ENCODE data around the gene MKNK2. TPM values are rescaled to one million over a fixed set of nuclear protein-coding genes. Genes with fewer than 3 reads are reported as not detected.
A peak's percentile ranks its signal among the peaks of the same experiment; 100 is the strongest.

Gene MKNK2
- total RNA-seq, 2 experiments from 2014 or later, result 155 to 157 TPM

- peaks cover 37% of the 10 kb centered on the region for H3K4me1 Mint-ChIP-seq (ENCODE audit: low read depth)
- CTCF ChIA-PET, result interaction anchor here (0.7 kb wide), 1 partner anchor 72 kb away, joined by 3 read pairs; no protein-coding TSS in a partner anchor
- H3K27ac Mint-ChIP-seq, result peak overlapping the region; percentile 36
- no peaks in the 10 kb centered on the region for H3K27me3 Mint-ChIP-seq (ENCODE audit: low read depth)
- H3K4me3 Mint-ChIP-seq, result no peak overlapping the region
- intact Hi-C loops (cut with micrococcal nuclease), result no loop called here
- no peak for DNase-seq
- H3K36me3 Mint-ChIP-seq (ENCODE audit: low read depth), result peaks cover 57% of the 10 kb centered on the region
- H3K9me3 Mint-ChIP-seq, result no peaks in the 10 kb centered on the region
Measured at GRCh38 chr19:2077833-2078619, 27.0 kb upstream of the MKNK2 start.

GRCh38 chr19:2077398-2077797, 26.4 kb upstream of the MKNK2 start:
- Mint-ChIP-seq H3K36me3 (ENCODE audit: low read depth) (peaks cover 55% of the 10 kb centered on the region), H3K27ac (peak overlapping the region; percentile 36), H3K4me3 (no peak overlapping the region), H3K9me3 (no peaks in the 10 kb centered on the region), H3K27me3 (ENCODE audit: low read depth) (no peaks in the 10 kb centered on the region), H3K4me1 (ENCODE audit: low read depth) (peaks cover 32% of the 10 kb centered on the region)
- no peak for DNase-seq
- intact Hi-C loops (cut with micrococcal nuclease), result no loop called here
- CTCF ChIA-PET, result interaction anchor here (0.7 kb wide), 1 partner anchor 71 kb away, joined by 3 read pairs; no protein-coding TSS in a partner anchor

GRCh38 chr19:2076526-2076944, 25.5 kb upstream of the MKNK2 start:
- CTCF ChIA-PET, result interaction anchor here (0.5 to 0.7 kb wide), 3 partner anchors 27 to 281 kb away, joined by 3 read pairs; no protein-coding TSS in a partner anchor
- peaks cover 27% of the 10 kb centered on the region for H3K4me1 Mint-ChIP-seq (ENCODE audit: low read depth)
- intact Hi-C loops (cut with micrococcal nuclease), result no loop called here
- H3K27ac Mint-ChIP-seq, result no peak overlapping the region
- H3K27me3 Mint-ChIP-seq (ENCODE audit: low read depth), result no peaks in the 10 kb centered on the region
- H3K36me3 Mint-ChIP-seq (ENCODE audit: low read depth), result peaks cover 54% of the 10 kb centered on the region
- no peak for DNase-seq
- H3K9me3 Mint-ChIP-seq, result no peaks in the 10 kb centered on the region
- H3K4me3 Mint-ChIP-seq, result no peak overlapping the region

- Mint-ChIP-seq H3K4me1 (ENCODE audit: low read depth) (peaks cover 7% of the 10 kb centered on the region), H3K36me3 (ENCODE audit: low read depth) (peaks cover 42% of the 10 kb centered on the region), H3K4me3 (no peak overlapping the region), H3K27ac (peak overlapping the region; percentile 13), H3K9me3 (no peaks in the 10 kb centered on the region), H3K27me3 (ENCODE audit: low read depth) (no peaks in the 10 kb centered on the region)
- intact Hi-C loops (cut with micrococcal nuclease), result no loop called here
- CTCF ChIA-PET, result no interaction called here
- DNase-seq, result no peak
Measured at GRCh38 chr19:2072757-2073551, 21.9 kb upstream of the MKNK2 start.

GRCh38 chr19:2070986-2071673, 20.1 kb upstream of the MKNK2 start:
- CTCF ChIA-PET, result interaction anchor here (0.7 to 1.4 kb wide), 4 partner anchors 10 to 125 kb away, joined by 5 to 7 read pairs (median 6); no protein-coding TSS in a partner anchor
- no peak overlapping the region for H3K4me3 Mint-ChIP-seq

GRCh38 chr19:2070436-2070827, 19.4 kb upstream of the MKNK2 start:
- H3K27me3 Mint-ChIP-seq (ENCODE audit: low read depth), result no peaks in the 10 kb centered on the region
- no peak overlapping the region for H3K27ac Mint-ChIP-seq
- CTCF ChIA-PET, result interaction anchor here (0.6 to 2.0 kb wide), 11 partner anchors 10 to 326 kb away, joined by 3 to 9 read pairs (median 5); no protein-coding TSS in a partner anchor
- H3K9me3 Mint-ChIP-seq, result no peaks in the 10 kb centered on the region
- H3K4me1 Mint-ChIP-seq (ENCODE audit: low read depth), result peaks cover 7% of the 10 kb centered on the region
- H3K4me3 Mint-ChIP-seq, result no peak overlapping the region
- DNase-seq, result no peak
- H3K36me3 Mint-ChIP-seq (ENCODE audit: low read depth), result peaks cover 28% of the 10 kb centered on the region
- intact Hi-C loops (cut with micrococcal nuclease), result no loop called here

More at GRCh38 chr19:2070986-2071673, 20.1 kb upstream of the MKNK2 start:
- peaks cover 32% of the 10 kb centered on the region for H3K36me3 Mint-ChIP-seq (ENCODE audit: low read depth)
- intact Hi-C loops (cut with micrococcal nuclease), result no loop called here
- no peak for DNase-seq
- H3K27me3 Mint-ChIP-seq (ENCODE audit: low read depth), result no peaks in the 10 kb centered on the region
- peak overlapping the region; percentile 67 for H3K27ac Mint-ChIP-seq
- H3K9me3 Mint-ChIP-seq, result no peaks in the 10 kb centered on the region
- peaks cover 7% of the 10 kb centered on the region for H3K4me1 Mint-ChIP-seq (ENCODE audit: low read depth)

GRCh38 chr19:2064788-2065524, 13.9 kb upstream of the MKNK2 start:
- no peaks in the 10 kb centered on the region for H3K36me3 Mint-ChIP-seq (ENCODE audit: low read depth)
- H3K4me3 Mint-ChIP-seq, result no peak overlapping the region
- H3K27me3 Mint-ChIP-seq (ENCODE audit: low read depth), result no peaks in the 10 kb centered on the region
- intact Hi-C loops (cut with micrococcal nuclease), result loop anchor here (5.0 kb wide), 2 partner anchors 168 to 183 kb away; no protein-coding TSS in a partner anchor
- peaks cover 20% of the 10 kb centered on the region for H3K4me1 Mint-ChIP-seq (ENCODE audit: low read depth)
- H3K27ac Mint-ChIP-seq, result no peak overlapping the region
- no peak for DNase-seq
- H3K9me3 Mint-ChIP-seq, result no peaks in the 10 kb centered on the region
- CTCF ChIA-PET, result no interaction called here

- Mint-ChIP-seq H3K9me3 (no peaks in the 10 kb centered on the region), H3K4me1 (ENCODE audit: low read depth) (peaks cover 19% of the 10 kb centered on the region), H3K4me3 (no peak overlapping the region), H3K36me3 (ENCODE audit: low read depth) (no peaks in the 10 kb centered on the region), H3K27ac (no peak overlapping the region), H3K27me3 (ENCODE audit: low read depth) (no peaks in the 10 kb centered on the region)
- CTCF ChIA-PET, result no interaction called here
- DNase-seq, result no peak
- intact Hi-C loops (cut with micrococcal nuclease), result loop anchor here (5.0 kb wide), 2 partner anchors 167 to 182 kb away; no protein-coding TSS in a partner anchor
Measured at GRCh38 chr19:2064395-2064787, 13.3 kb upstream of the MKNK2 start.

DNA sequence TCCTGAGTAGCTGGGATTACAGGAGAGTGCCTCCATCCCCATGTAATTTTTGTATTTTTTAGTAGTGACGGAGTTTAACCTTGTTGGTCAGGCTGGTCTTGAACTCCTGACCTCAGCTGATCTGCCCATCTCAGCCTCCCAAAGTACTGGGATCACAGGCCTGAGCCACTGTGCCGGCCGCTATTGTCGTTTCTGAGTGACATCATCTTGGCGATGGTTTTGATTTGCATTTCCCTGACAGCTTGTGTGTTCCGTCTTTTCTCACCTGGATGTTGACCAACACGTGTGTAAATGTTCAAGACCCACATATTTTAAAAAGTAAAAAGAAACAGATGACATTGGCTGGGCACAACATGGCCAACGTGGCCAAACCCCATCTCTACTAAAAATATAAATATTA, 12.8 kb upstream of the MKNK2 start:
- no peak overlapping the region for H3K4me3 Mint-ChIP-seq
- H3K4me1 Mint-ChIP-seq (ENCODE audit: low read depth), result peaks cover 23% of the 10 kb centered on the region
- intact Hi-C loops (cut with micrococcal nuclease), result loop anchor here (5.0 kb wide), 2 partner anchors 167 to 182 kb away; no protein-coding TSS in a partner anchor
- H3K27me3 Mint-ChIP-seq (ENCODE audit: low read depth), result no peaks in the 10 kb centered on the region
- CTCF ChIA-PET, result no interaction called here
- H3K27ac Mint-ChIP-seq, result no peak overlapping the region
- DNase-seq, result no peak
- no peaks in the 10 kb centered on the region for H3K36me3 Mint-ChIP-seq (ENCODE audit: low read depth)
- no peaks in the 10 kb centered on the region for H3K9me3 Mint-ChIP-seq

GRCh38 chr19:2062770-2063169, 11.7 kb upstream of the MKNK2 start:
- H3K27ac Mint-ChIP-seq, result peak overlapping the region; percentile 34
- H3K4me1 Mint-ChIP-seq (ENCODE audit: low read depth), result peaks cover 29% of the 10 kb centered on the region
- no peaks in the 10 kb centered on the region for H3K36me3 Mint-ChIP-seq (ENCODE audit: low read depth)
- intact Hi-C loops (cut with micrococcal nuclease), result loop anchor here (5.0 kb wide), 2 partner anchors 165 to 180 kb away; no protein-coding TSS in a partner anchor
- H3K9me3 Mint-ChIP-seq, result no peaks in the 10 kb centered on the region
- peak overlapping the region; percentile 87 for H3K4me3 Mint-ChIP-seq
- H3K27me3 Mint-ChIP-seq (ENCODE audit: low read depth), result no peaks in the 10 kb centered on the region
- DNase-seq, result no peak
- CTCF ChIA-PET, result interaction anchor here (1.7 kb wide), 1 partner anchor 43 kb away, joined by 7 read pairs; no protein-coding TSS in a partner anchor

- DNase-seq, result no peak
- peaks cover 31% of the 10 kb centered on the region for H3K4me1 Mint-ChIP-seq (ENCODE audit: low read depth)
- peak overlapping the region; percentile 87 for H3K4me3 Mint-ChIP-seq
- intact Hi-C loops (cut with micrococcal nuclease), result loop anchor here (5.0 kb wide), 2 partner anchors 165 to 180 kb away; no protein-coding TSS in a partner anchor
- CTCF ChIA-PET, result interaction anchor here (0.8 to 1.7 kb wide), 2 partner anchors 33 to 43 kb away, joined by 3 to 7 read pairs; no protein-coding TSS in a partner anchor
- H3K9me3 Mint-ChIP-seq, result no peaks in the 10 kb centered on the region
- no peaks in the 10 kb centered on the region for H3K36me3 Mint-ChIP-seq (ENCODE audit: low read depth)
- H3K27ac Mint-ChIP-seq, result peak overlapping the region; percentile 86
- H3K27me3 Mint-ChIP-seq (ENCODE audit: low read depth), result no peaks in the 10 kb centered on the region
Measured at GRCh38 chr19:2062389-2062729, 11.3 kb upstream of the MKNK2 start.
